CD14-positive monocyte (primary cell): ENCODE measurements around the gene BBS2. TPM values are rescaled to one million over a fixed set of nuclear protein-coding genes. Genes with fewer than 3 reads are reported as not detected.
A peak's percentile ranks its signal among the peaks of the same experiment; 100 is the strongest.

Experiments
- DNase-seq, 3 donors: peaks; one replicate each; pipeline ENCODE4 v3.0.0-alpha.2; 2011 to 2022
- H2AFZ ChIP-seq: 2 replicates; pipeline ENCODE4 v1.6.0; 2012; ENCODE audit warnings: mild to moderate bottlenecking, low read depth, low read length, inconsistent platforms; ENCODE audit not compliant: insufficient read depth, poor library complexity, severe bottlenecking
- H3K27ac ChIP-seq, 2 donors: 1 replicate in 1 of 2; 2 replicates in 1 of 2; pipeline ENCODE4 v1.5.1; 2012 to 2013; ENCODE audit warnings: low read length in 2 of 2, control low read depth in 1 of 2, inconsistent platforms in 1 of 2, low read depth in 1 of 2, mild to moderate bottlenecking in 1 of 2
- H3K27me3 ChIP-seq, 2 donors: one replicate each; pipeline versions ENCODE4 v1.6.0 to v1.6.1; 2011 to 2013; ENCODE audit warnings: low read length in 2 of 2; ENCODE audit not compliant: control insufficient read depth in 2 of 2, insufficient read depth in 2 of 2
- H3K36me3 ChIP-seq, 2 donors: replicated peaks in 1 of 2; 1 replicate in 1 of 2; 2 replicates in 1 of 2; pipeline versions ENCODE4 v1.5.1 to v1.6.1; 2012 to 2013; ENCODE audit warnings: low read length in 2 of 2, control low read depth in 1 of 2, inconsistent platforms in 1 of 2, mild to moderate bottlenecking in 1 of 2; ENCODE audit not compliant: insufficient read depth in 2 of 2, control insufficient read depth in 1 of 2
- H3K4me1 ChIP-seq, 2 donors: 1 replicate in 1 of 2; 2 replicates in 1 of 2; pipeline versions ENCODE4 v1.5.1 to v1.6.1; 2012 to 2013; ENCODE audit warnings: low read length in 2 of 2, control low read depth in 1 of 2, inconsistent platforms in 1 of 2, mild to moderate bottlenecking in 1 of 2, moderate library complexity in 1 of 2; ENCODE audit not compliant: insufficient read depth in 2 of 2, control insufficient read depth in 1 of 2
- H3K4me2 ChIP-seq: replicated peaks from 2 replicates; pipeline ENCODE3; 2012; ENCODE audit warnings: low read length, moderate library complexity, mild to moderate bottlenecking; ENCODE audit not compliant: poor library complexity, severe bottlenecking; ENCODE audit errors: extremely low read depth
- H3K4me3 ChIP-seq, 3 experiments: fragments of 200-600 bp in 1 of 3; sonication (generic) in 1 of 3; replicated peaks in 1 of 3; 1 replicate in 2 of 3; 2 replicates in 1 of 3; pipeline ENCODE4 v1.5.1; 2011 to 2013; ENCODE audit warnings: low read length in 3 of 3, mild to moderate bottlenecking in 3 of 3, control low read depth in 2 of 3, low read depth in 2 of 3, inconsistent platforms in 1 of 3, moderate library complexity in 1 of 3
- H3K79me2 ChIP-seq: 2 replicates; pipeline ENCODE4 v1.6.0; 2012; ENCODE audit warnings: mild to moderate bottlenecking, control low read depth, inconsistent platforms, low read length, moderate library complexity; ENCODE audit not compliant: insufficient read depth
- H3K9ac ChIP-seq: 2 replicates; pipeline ENCODE4 v1.6.0; 2017; ENCODE audit warnings: low read length, mild to moderate bottlenecking; ENCODE audit not compliant: insufficient read depth, poor library complexity, severe bottlenecking
- H3K9me3 ChIP-seq, 2 donors: replicated peaks in 1 of 2; 1 replicate in 1 of 2; 2 replicates in 1 of 2; pipeline versions ENCODE4 v1.5.1 to v1.6.1; 2012 to 2013; ENCODE audit warnings: low read length in 2 of 2, control low read depth in 1 of 2; ENCODE audit not compliant: control insufficient read depth in 1 of 2, insufficient read depth in 1 of 2
- H4K20me1 ChIP-seq: 2 replicates; pipeline ENCODE4 v1.6.0; 2012; ENCODE audit warnings: mild to moderate bottlenecking, low read length, control low read depth, moderate library complexity; ENCODE audit not compliant: insufficient read depth
- H3K27ac Mint-ChIP-seq, 7 donors: one replicate each; pipeline ENCODE4 v1.8.0; 2020; ENCODE audit warnings: mild to moderate bottlenecking in 7 of 7, mixed read lengths in 7 of 7, moderate library complexity in 6 of 7, inconsistent platforms in 2 of 7
- H3K27me3 Mint-ChIP-seq, 3 donors: one replicate each; pipeline ENCODE4 v1.8.0; 2021 to 2022; ENCODE audit warnings: low read depth in 3 of 3, mild to moderate bottlenecking in 3 of 3, mixed read lengths in 3 of 3, moderate library complexity in 3 of 3, inconsistent platforms in 1 of 3
- H3K36me3 Mint-ChIP-seq, 2 donors: one replicate each; pipeline ENCODE4 v1.8.0; 2020; ENCODE audit warnings: mixed read lengths in 2 of 2, inconsistent platforms in 1 of 2, mild to moderate bottlenecking in 1 of 2
- H3K4me1 Mint-ChIP-seq: one replicate; pipeline ENCODE4 v1.8.0; 2020; ENCODE audit warnings: mild to moderate bottlenecking, mixed read lengths
- H3K4me3 Mint-ChIP-seq, 2 donors: one replicate each; pipeline ENCODE4 v1.8.0; 2020; ENCODE audit warnings: mild to moderate bottlenecking in 2 of 2, mixed read lengths in 2 of 2, moderate library complexity in 1 of 2
- H3K9me3 Mint-ChIP-seq, 7 donors: one replicate each; pipeline ENCODE4 v1.8.0; 2020 to 2022; ENCODE audit warnings: mixed read lengths in 7 of 7, mild to moderate bottlenecking in 6 of 7, moderate library complexity in 6 of 7, inconsistent platforms in 2 of 7
- CTCF ChIP-seq: fragments of 200-600 bp; IDR thresholded peaks from one replicate; pipeline ENCODE4 v1.8.0; 2022; ENCODE audit warnings: antibody characterized with exemption, mild to moderate bottlenecking
- WGBS: methylation state at CpG from one replicate; pipeline ENCODE4 v1.1.5; 2013; ENCODE audit warnings: missing lambda C conversion rate; ENCODE audit not compliant: insufficient coverage; 5-methylcytosine and 5-hydroxymethylcytosine counted together
- intact Hi-C, 2 donors: fragments of 100-400 bp; cut with micrococcal nuclease; formaldehyde crosslinking; loops; one replicate each; pipeline versions ENCODE4 v1.15.0 to v1.15.1; 2023
- polyA plus RNA-seq, 3 donors: library from polyadenylated mRNA; depleted of rRNA in 1 of 3; unstranded in 2 of 3; stranded (reverse) in 1 of 3; fragments of 300-500 nt in 2 of 3; fragments of >200 nt in 1 of 3; fragmentation: Illumina TruSeq in 2 of 3; gene quantifications; 1 replicate in 2 of 3; 2 replicates in 1 of 3; pipeline ENCODE4 v1.2.3, GENCODE V29; 2012 to 2021

BBS2 gene
- polyA plus RNA-seq, 3 donors, result 16.6 to 35.5 (median 18.8) TPM

- no peaks in the 10 kb centered on the region for H3K27me3 ChIP-seq
- no peaks in the 10 kb centered on the region for H4K20me1 ChIP-seq
- no peak overlapping the region for H3K9ac ChIP-seq
- no peak for TF ChIP-seq CTCF
- no peaks in the 10 kb centered on the region for H3K79me2 ChIP-seq
- no peaks in the 10 kb centered on the region for H3K4me1 ChIP-seq
- 100% methylated on average over 2 of the region's 7 CpGs for WGBS
- no peak overlapping the region for H3K27ac ChIP-seq
- H3K9me3 ChIP-seq, result no peaks in the 10 kb centered on the region
- no peak for DNase-seq
- no peaks in the 10 kb centered on the region for H3K9me3 Mint-ChIP-seq
- peak overlapping the region in 2 of 7 donors; percentile 11 to 56 for H3K27ac Mint-ChIP-seq
- H3K36me3 Mint-ChIP-seq, result peaks cover 80 to 98% of the 10 kb centered on the region in 2 donors
- intact Hi-C loops, result no loop called here
- no peak overlapping the region for H3K4me3 Mint-ChIP-seq
- H3K4me1 Mint-ChIP-seq, result no peaks in the 10 kb centered on the region
- no peak overlapping the region for H2AFZ ChIP-seq
- H3K4me3 ChIP-seq, result no peak overlapping the region
- no peaks in the 10 kb centered on the region for H3K27me3 Mint-ChIP-seq
- H3K4me2 ChIP-seq, result no peak overlapping the region
- H3K36me3 ChIP-seq, result peaks cover 86 to 98% of the 10 kb centered on the region in 2 donors
Observed at GRCh38 chr16:56469748-56470147, 50.1 kb downstream of the BBS2 start.

- no peaks in the 10 kb centered on the region for H4K20me1 ChIP-seq
- H3K79me2 ChIP-seq, result no peaks in the 10 kb centered on the region
- H3K9ac ChIP-seq, result no peak overlapping the region
- Mint-ChIP-seq H3K27me3 (no peaks in the 10 kb centered on the region), H3K9me3 (no peaks in the 10 kb centered on the region), H3K36me3 (peaks cover 87 to 99% of the 10 kb centered on the region in 2 donors), H3K27ac (no peak overlapping the region), H3K4me1 (no peaks in the 10 kb centered on the region), H3K4me3 (no peak overlapping the region)
- no peak overlapping the region for H3K4me3 ChIP-seq
- no peaks in the 10 kb centered on the region for H3K4me1 ChIP-seq
- DNase-seq, result no peak
- peaks cover 92 to 98% of the 10 kb centered on the region in 2 donors for H3K36me3 ChIP-seq
- H3K4me2 ChIP-seq, result no peak overlapping the region
- no peaks in the 10 kb centered on the region for H3K27me3 ChIP-seq
- no peak overlapping the region for H3K27ac ChIP-seq
- H3K9me3 ChIP-seq, result no peaks in the 10 kb centered on the region
- TF ChIP-seq CTCF, result no peak
- H2AFZ ChIP-seq, result no peak overlapping the region
- intact Hi-C loops, result no loop called here
Observed at GRCh38 chr16:56468800-56469199, 51.0 kb downstream of the BBS2 start.
